UCSD-AML1 (cell line): ENCODE results near the gene DDX10.
"Not testable (repeated sequence)": the region's sequence is repeated elsewhere in the genome, so short reads cannot be mapped to it uniquely, and the experiment has no call there.

Experiments
- DNase-seq: peaks from one replicate; lab custom pipeline; 2025; ENCODE audit not compliant: unreplicated experiment; lab: John Stamatoyannopoulos, UW

Gene DDX10

DNA sequence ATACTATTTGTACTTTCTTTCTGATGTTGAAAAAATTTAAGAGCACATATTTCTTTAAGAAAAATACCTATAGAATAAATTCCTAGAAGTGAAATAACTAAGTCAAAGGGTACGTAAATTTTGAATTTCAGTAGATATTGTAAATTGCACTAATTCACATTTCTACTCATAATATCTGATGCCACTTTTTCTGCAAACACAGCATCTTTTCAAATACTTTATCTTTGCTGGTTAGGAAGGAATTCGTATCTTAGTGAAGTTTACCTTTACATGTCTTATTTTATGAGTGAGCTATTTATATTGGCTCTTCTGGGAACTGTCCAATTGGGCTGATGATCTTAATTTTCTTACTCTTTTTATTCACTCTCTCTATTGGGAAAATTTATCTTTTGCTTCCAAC lies 148.2 kb downstream of the DDX10 start:
- no peak for DNase-seq

DNA sequence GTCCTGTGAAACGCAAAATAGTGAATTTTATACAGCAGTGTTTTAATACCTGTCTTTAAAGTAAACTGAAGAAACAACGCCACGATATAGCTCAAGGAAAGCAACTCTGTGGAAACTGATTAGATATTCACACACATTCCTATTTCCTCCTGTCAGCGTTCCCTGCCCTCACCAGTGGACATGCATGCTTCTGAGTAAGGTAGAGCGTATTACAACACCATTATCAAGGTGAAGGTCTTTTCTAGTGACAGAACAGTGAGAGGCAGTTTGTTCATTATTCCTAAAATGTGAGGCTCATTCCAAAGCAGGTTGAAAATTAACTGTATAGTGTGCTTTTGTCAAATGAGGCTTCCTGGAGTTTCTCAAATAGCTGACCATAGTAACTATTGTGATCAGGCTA lies 153.1 kb downstream of the DDX10 start:
- DNase-seq, result no peak

DNA sequence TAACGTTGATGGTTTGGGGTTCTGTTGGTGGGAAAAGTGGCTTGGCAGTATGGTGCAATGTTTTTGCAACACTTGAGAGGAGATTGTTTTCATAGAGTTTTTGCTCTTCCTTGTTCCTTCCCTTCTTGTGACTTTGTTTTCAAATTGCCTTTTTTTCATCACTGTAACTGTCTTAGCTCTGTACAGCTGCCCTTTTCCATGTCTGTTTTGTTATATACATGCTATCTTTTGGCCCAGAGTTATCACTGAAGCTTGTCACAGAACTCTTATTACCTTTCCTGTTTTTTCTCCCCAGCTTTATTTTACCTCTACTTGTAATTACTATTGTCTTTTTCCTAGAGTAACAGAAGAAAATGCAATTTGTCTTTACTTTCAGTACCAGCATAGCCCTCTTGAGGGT lies 154.1 kb downstream of the DDX10 start:
- no peak for DNase-seq

DNA sequence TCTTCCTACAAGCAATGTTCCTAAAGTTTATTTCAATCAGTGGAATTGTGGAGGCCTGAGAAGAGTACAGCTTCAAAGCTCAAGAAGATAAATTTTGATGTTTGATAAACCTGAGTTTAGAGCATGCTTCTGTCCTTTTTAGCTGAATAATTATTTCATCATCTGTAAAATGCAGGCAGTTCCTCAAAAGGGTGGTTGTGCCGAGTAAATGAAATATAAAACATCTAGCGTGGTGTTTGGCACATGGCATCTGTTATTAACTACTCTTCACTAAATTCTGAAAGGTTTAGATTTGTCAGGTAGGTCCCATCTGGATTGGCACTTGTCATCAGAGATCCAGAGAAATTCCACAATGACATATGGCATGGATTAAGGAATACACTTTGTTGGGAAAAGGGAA lies 155.1 kb downstream of the DDX10 start:
- no peak for DNase-seq

DNA sequence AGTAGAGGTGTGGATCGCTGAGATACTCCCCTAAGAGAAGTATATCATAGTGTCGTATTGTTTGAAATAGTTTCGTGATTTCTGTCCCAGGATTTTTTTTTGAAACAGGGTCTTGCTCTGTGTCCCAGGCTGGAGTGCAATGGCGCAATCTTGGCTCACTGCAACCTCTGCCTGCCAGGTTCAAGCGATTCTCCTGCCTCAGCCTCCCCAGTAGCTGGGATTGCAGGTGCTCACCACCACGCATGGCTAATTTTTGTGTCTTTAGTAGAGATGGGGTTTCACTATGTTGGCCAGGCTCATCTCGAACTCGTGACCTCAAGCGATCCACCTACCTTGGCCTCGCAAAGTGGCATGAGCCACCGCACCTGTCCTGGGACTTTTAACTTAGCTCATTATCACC lies 159.1 kb downstream of the DDX10 start:
- not testable (repeated sequence) for DNase-seq

DNA sequence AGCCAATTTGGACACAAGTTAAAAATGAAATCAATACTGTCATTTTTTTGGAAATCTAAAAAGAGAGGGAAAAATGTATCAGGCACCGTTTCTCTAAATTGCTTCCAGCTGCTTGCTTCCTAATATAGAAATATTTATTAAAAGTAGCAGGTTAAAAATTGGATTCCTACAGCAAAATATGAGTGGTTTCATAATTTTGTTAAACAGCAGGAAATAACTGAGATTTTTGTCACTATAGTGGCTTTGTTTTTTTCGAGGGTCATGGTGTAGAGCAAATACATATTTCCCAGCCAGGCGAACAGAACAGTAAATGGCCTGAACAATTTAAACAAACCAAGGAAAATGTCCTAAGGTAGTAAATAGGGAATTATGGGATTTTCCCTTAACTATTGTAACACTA lies 159.7 kb downstream of the DDX10 start:
- DNase-seq, result no peak

DNA sequence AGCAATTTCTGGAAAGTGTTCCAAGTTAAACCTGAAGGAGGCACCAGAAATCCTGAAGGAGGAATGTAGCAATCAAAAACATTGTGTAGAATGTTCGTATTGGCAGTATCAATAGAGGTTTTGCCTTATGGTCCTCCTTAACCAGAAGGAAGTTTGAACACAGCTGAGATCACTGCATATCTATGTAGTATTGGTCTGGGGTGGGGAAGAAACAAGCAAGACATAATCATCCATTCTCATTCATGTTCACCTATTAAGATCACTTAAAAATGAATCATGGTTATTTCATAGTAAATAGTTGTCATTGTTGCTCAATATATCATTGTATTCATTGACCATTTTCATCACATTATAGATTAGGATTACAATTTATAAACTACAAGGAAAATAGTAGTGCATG lies 160.5 kb downstream of the DDX10 start:
- no peak for DNase-seq

DNA sequence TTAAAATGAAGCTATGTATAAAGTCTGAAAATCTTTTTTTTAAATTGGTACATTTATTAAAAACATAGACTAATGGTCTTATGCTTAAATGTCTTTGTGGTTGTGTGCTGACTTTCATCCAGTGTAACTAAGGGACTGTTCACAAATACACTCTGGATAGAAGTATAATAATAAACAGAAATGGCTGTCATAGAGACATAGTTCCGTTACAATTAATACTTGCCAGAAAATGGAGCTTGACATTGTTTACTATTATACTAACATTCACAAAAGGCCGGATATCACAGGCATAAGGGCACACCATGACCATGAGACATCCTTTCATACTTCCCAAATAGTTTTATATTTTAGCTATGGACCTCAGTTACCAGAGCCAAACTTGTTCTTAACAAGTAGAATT lies 161.3 kb downstream of the DDX10 start:
- DNase-seq, result no peak

DNA sequence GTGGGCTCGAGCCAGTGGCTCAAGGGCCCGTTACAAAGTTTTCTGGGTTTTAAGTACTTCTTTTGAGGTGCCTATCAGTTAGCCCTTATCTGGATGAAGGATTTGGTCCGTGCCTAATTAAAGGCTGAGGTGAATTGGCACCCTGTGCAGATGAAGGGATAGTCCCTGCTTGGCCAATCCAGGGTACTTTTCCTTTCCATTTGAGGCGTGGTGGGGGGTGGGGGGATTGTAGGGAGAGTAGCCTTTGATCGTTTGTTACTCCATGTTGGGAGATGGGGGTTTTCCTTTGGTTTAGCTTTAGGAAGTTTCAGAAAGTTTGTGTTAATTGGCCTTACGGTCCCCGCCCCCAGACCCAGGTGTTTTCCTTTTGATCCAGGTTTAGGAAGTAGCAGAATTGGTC lies 170.8 kb downstream of the DDX10 start:
- DNase-seq, result no peak

DNA sequence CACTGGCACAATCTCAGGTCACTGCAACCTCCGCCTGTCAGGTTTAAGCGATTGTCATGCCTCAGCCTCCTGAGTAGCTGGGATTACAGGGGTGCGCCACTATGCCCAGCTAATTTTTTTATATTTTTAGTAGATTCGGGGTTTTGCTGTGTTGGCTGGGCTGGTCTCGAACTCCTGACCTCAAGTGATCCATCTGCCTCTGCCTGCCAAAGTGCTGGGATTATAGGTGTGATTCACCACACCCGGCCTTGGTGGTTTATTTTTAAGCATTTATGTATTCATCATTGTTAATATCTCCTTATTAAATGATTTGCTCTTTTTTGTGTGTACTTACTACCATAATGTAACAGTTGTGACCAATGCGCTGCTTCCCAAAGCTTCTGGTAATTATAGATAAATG lies 171.7 kb downstream of the DDX10 start:
- DNase-seq, result no peak

DNA sequence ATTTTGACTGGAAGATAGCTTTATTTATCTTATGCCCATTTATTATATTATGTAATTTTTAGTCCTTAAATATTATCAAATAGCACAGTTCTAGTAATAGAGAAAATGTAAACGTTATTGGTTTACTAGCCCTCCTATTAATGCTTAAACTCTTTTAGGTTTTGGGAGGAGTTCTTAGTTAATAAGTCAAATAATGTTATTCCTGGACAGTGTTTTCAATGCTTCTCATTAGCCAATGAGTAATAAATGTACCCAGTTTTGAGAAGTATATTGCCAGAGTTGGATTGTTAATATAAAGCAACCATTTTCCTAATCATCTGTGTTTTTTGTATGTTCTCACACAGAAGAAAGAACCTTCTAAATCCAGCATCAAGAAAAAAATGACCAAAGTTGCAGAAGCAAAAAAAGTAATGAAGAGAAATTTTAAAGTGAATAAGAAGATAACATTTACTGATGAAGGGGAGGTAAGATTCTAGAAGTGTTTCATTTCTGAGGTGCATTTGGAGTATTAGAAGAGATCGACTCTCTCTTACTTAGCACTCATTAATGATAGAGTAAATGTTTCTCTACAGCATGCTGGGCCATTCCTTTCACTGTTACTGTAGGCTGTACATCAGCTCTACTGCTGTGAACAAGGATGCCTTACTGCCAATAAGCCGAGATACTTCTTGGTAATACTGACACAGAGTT lies 173.4 kb downstream of the DDX10 start:
- DNase-seq, result no peak

DNA sequence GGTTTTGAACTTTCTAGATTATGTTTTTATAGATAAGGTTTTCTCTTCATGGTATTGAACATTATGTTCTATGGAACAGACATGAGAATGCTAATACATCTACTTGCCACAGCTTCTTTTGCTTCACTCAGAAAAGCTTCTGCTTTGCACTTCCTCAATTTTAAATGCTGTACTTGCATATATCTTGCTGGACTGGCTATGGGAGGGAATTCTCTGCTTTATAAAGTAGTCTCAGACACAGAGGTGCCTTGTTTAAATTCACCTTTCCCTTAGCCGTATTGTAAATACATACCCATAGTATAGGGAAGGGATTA lies 173.9 kb downstream of the DDX10 start:
- no peak for DNase-seq

DNA sequence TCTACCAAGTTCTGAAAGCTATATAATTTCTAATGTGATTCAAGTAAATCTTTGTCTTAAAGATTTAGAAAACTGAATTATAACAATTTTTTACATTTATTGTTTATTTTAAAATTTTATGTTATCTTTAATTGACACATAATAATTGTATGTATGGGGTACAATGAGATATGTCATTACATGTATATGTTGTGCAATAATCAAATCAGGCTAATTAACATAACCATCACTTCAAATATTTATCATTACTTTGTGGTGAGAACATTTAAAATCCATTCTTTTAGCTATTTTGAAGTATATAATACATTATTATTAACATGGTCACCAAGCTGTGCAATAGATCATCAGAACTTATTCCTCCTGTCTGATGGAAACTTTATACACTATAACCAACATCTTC lies 181.1 kb downstream of the DDX10 start:
- no peak for DNase-seq

DNA sequence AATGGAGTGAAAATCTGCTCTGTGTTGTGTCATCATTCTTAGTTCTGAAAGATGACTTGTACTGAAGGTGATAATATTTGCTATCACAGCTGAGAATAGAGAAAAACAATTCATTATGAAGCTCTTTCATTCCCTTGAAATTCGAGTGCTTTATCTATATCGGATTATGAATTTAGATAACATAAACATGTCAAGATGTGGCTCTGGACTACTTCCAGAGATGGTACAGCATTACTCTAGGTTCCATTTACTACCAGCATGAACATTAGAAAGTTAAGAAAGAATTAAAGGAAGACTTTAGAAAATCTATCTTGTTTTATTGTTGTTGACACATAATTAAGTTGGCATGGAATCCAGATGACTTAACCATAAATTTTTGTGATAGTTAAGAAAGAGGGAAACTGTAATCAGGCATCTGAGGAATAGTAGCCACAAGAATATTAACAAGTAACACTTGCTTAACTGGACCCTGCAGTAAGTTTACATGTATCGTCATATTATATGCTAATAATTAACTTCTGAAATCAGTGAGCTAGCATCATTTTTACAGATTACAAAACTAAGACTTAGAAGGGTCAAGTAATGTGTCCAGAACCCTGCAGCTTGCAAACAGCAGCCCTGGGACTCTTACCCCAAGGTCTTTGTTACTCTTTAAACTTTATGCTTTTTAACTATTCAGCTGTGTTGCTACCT lies 182.6 kb downstream of the DDX10 start:
- DNase-seq, result no peak

DNA sequence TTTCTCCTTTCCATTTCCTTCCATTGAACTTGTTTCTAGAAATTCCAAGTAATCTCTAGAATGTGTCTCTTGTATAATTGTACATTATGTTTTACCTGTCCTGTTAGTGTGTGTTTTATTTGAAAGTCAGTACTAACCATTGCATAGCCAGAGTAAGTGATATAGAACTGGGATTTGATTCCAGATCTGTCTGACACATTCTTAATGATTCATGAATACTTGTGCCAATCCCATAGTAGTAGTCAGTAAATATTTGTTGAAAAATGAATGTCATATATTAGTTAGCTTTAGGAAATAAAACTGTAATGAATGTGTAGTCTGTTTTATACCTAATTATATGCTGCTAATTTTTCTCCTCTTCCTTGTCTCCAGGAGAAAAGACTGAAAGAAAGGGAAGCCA lies 186.9 kb downstream of the DDX10 start:
- DNase-seq, result no peak

DNA sequence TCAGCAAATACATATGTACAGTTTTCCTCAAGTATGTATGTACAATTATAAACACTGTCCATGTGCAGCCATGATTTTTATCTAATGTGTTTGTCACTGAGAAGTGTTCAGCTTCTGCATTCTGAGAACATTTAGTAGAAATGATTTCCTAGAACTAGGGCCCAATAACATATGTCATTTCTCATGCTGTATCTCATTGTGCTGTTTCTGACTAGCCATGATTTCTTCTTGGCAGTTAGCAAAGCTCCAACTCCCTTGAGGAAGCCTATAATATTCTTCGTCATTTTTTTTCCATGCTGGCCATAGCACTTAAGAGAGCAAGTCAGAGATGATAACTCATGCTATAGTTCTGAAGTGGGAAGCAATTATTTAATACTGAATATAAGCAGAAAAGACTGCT lies 187.8 kb downstream of the DDX10 start:
- no peak for DNase-seq

DNA sequence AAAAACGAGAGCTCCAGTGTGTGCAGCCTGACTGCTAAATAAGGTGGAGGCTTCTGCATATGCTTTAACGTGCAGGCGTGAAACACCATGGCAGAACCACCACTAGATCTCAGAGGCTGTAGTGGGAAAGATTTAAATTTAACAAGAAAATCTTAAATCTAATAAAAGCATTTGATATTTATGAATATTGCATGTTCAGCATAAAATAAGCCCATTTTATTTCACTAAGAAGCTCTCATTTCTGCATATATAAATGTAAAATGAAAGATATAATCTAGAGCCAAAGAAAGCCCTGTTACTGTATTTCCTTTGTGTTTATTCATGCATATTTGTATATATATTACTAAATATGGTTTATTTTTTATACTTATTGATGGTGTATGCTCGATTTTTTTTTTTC lies 188.3 kb downstream of the DDX10 start:
- no peak for DNase-seq

DNA sequence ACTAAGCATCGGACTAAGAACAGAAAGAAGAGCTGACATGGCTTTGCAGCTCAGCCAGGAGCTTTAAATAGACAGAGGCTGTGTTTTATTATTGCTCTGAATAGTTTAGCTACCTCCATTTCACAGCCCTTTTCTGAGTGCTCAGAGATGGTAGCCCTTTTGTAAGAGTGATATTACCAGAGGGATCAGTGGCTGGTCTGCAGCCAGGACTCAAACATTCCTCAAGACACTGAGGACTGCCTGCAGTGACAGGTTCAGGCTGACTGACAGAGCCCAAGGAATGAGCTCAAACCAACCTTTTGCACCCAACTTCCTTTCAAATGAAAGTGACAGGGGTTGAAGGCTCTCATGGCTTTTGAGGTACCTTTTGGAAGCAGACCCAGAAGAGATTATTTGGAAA lies 189.0 kb downstream of the DDX10 start:
- DNase-seq, result peak; percentile 9

DNA sequence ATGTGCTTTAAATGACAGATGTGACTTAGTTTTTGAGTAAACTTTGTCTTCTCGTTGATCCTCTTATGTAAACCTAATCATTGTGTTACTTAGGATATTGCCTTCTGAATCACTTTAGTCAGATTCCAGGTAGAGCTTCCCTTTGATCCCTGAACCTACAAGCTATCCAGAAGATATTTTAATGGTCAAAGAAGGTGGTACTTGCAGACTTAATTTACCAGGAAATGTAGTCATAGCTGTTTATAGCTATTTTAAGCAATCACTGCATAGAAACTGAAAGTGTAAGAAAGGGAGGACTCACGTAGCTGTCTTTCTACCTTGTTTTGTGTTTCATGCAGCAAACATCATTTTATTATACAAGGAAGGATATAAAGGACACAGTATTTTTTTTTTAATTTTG lies 189.5 kb downstream of the DDX10 start:
- DNase-seq, result no peak

DNA sequence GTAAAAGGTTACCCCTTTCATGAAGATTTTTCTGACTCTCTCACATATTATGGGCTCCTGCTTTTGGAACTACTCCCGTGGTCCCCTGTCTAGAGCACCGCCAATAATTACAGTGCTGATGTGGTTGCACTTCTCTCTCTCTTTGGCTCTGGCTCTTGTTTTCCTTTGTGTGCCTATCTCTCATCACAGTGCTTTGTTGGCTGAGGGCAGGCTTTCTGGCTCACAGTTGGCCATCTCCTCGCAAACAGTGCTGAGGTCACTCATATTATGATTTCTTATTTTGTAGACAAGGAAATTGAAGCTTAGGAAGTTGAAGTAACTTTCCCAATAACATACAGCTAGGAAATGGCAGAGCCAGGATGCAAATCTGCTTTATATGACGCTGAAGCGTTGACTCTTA lies 192.5 kb downstream of the DDX10 start:
- no peak for DNase-seq

DNA sequence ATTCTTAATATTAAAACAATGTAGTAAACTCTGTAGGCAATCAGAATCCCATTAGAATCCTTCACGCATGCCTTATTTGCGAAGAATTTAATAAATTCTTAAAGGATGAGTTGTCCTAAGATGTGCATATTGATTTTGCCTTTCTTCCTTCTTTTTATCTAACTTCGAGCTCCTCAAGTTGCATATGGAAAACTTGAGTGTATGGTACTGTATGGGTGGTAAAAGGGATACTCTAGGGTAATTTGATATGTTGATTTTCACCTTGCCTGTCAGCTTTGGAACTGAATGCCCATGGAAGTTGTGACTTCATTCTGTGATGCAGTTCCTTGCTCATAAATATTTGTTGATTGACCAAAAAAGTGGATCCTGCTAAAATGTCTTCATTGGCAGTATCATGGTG lies 193.8 kb downstream of the DDX10 start:
- DNase-seq, result no peak

DNA sequence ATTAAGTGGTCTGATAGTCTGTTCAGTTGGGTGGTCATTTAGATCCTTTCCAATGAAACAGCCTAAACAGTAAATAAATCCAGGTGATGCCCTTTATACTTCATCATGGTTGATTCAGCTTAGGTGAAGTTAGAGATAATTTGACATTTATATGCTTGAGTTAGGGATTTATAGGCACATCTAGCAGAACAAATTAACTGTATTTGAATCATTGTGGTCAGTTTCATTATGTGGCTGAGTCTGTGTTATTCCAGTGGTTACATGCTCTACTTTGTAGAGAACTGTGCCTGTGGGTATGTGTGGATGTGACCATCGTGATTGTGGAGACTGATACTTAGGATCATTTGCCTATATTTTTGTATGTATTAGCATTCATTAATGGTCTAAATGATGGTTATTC lies 194.6 kb downstream of the DDX10 start:
- DNase-seq, result no peak

DNA sequence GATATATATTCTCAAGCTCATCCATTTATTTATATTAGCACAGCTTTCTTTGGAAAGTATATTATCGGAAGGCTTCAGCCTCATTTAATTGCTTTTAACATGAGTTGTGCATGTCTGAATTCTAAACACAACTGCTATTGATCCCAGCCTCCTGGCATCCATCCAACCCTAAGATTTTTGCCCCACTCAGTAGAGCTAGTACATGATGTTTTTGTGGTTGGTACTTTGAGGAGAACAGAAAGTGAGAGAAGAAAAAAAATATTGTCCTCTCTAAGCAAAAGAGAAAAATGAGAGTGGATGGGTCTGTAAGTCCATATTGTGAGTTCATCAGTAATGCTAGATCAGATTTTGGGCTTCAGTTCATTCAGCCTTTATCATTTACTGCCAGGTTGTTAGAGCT lies 198.7 kb downstream of the DDX10 start:
- DNase-seq, result no peak
